Fibroblast of lung (primary cell): Measurements from ENCODE around the gene FGF2.

Experiments
- EZH2 ChIP-seq: IDR thresholded peaks from 2 replicates; pipeline ENCODE4 v1.5.1; 2012; ENCODE audit warnings: low read length, control low read depth, mild to moderate bottlenecking; ENCODE audit errors: missing control alignments
- TF ChIP-seq, protein P1 (sequence below), 2 donors: IDR thresholded peaks in 1 of 2; conservative IDR thresholded peaks in 1 of 2; 1 replicate in 1 of 2; 2 replicates in 1 of 2; pipeline ENCODE4 v1.5.1; 2011 to 2012; ENCODE audit warnings: low read length in 2 of 2, control low read depth in 1 of 2, inconsistent platforms in 1 of 2, low read depth in 1 of 2, mild to moderate bottlenecking in 1 of 2

DNA sequence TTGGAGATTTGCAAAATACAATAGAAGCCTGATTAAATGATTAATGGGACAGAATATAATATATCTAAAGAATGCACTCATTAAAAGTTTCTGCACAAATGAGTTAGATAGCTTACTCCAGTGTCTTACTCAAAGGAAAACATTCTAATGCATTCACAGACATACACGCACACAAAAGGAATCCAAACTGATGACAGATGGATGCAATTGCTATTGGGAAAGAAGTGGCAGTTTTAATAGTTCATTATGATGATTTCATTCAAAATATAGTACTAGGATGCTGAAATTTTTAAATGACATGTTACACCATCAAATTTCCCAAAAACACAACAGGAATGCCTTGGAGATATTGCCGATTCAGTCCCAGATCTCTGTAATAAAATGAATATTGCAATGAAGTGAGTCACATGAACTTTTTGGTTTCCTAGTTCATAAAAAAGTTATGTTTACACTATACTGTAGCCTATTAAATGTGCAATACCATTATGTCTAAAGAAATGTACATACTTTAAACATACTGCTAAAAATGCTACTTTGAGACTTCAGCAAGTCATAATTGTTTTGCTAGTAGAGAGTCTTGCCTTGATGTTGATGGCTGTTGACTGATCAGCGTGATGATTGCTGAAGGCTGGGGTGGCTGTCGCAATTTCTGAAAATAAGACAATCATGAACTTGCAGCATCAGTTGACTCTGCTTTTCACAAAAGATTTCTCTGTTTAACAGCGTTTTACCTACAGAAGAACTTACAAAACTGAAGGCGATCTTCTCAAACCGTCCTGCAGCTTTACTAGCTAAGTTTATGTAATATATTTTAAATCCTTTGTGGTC lies 48.6 kb upstream of the FGF2 start:
- TF ChIP-seq, protein P1, sequence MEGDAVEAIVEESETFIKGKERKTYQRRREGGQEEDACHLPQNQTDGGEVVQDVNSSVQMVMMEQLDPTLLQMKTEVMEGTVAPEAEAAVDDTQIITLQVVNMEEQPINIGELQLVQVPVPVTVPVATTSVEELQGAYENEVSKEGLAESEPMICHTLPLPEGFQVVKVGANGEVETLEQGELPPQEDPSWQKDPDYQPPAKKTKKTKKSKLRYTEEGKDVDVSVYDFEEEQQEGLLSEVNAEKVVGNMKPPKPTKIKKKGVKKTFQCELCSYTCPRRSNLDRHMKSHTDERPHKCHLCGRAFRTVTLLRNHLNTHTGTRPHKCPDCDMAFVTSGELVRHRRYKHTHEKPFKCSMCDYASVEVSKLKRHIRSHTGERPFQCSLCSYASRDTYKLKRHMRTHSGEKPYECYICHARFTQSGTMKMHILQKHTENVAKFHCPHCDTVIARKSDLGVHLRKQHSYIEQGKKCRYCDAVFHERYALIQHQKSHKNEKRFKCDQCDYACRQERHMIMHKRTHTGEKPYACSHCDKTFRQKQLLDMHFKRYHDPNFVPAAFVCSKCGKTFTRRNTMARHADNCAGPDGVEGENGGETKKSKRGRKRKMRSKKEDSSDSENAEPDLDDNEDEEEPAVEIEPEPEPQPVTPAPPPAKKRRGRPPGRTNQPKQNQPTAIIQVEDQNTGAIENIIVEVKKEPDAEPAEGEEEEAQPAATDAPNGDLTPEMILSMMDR (conservative IDR thresholded peaks at IDR 0.05 in 1 of 2, IDR thresholded peaks at IDR 0.05 in 1 of 2; ENCODE audit: low read depth in 1 of 2, low read length in 2 of 2), result no peak
- no peak for TF ChIP-seq EZH2
